Spleen (tissue), 11 donors: Measurements from ENCODE around the gene HHAT. TPM values are rescaled to one million over a fixed set of nuclear protein-coding genes. Genes with fewer than 3 reads are reported as not detected.

ENCODE experiments used
- DNase-seq: peaks from one replicate; pipeline ENCODE4 v3.0.0-alpha.2; 2020
- H3K27ac ChIP-seq, 8 donors: fragments of 200-600 bp; sonication (generic) in 7 of 8; 1 replicate in 4 of 8; 2 replicates in 4 of 8; pipeline versions ENCODE4 v1.5.0 to v1.8.0; 2016 to 2021; ENCODE audit warnings: inconsistent platforms in 4 of 8, mild to moderate bottlenecking in 4 of 8, moderate library complexity in 1 of 8
- H3K27me3 ChIP-seq, 7 donors: fragments of 200-600 bp; sonication (generic) in 6 of 7; replicated peaks in 1 of 7; 1 replicate in 4 of 7; 2 replicates in 3 of 7; pipeline versions ENCODE4 v1.5.0 to v1.8.0; 2016 to 2021; ENCODE audit warnings: inconsistent platforms in 3 of 7, mild to moderate bottlenecking in 1 of 7
- H3K36me3 ChIP-seq, 6 donors: fragments of 200-600 bp; sonication (generic) in 5 of 6; 1 replicate in 4 of 6; 2 replicates in 2 of 6; pipeline versions ENCODE4 v1.5.0 to v1.8.0; 2016 to 2021; ENCODE audit warnings: inconsistent platforms in 2 of 6
- H3K4me1 ChIP-seq, 6 donors: fragments of 200-600 bp; sonication (generic) in 5 of 6; 1 replicate in 3 of 6; 2 replicates in 3 of 6; pipeline versions ENCODE4 v1.5.0 to v1.8.0; 2016 to 2021; ENCODE audit warnings: inconsistent platforms in 3 of 6
- H3K4me3 ChIP-seq, 8 donors: fragments of 200-600 bp; sonication (generic) in 7 of 8; 1 replicate in 4 of 8; 2 replicates in 4 of 8; pipeline versions ENCODE4 v1.5.0 to v1.8.0; 2016 to 2021; ENCODE audit warnings: inconsistent platforms in 4 of 8, mild to moderate bottlenecking in 4 of 8, moderate library complexity in 2 of 8
- H3K9me3 ChIP-seq, 8 donors: fragments of 200-600 bp; sonication (generic) in 7 of 8; 1 replicate in 4 of 8; 2 replicates in 4 of 8; pipeline versions ENCODE4 v1.5.0 to v1.8.0; 2016 to 2021; ENCODE audit warnings: inconsistent platforms in 4 of 8
- POLR2A ChIP-seq, 3 donors: fragments of 450-650 bp; IDR thresholded peaks; one replicate each; pipeline ENCODE4 v1.5.1; 2017; ENCODE audit warnings: antibody characterized with exemption in 3 of 3, mild to moderate bottlenecking in 1 of 3
- POLR2AphosphoS5 ChIP-seq, 3 donors: sonication (generic); formaldehyde crosslinking; IDR thresholded peaks; one replicate each; pipeline ENCODE4 v1.5.1; 2017; ENCODE audit warnings: antibody characterized with exemption in 3 of 3
- WGBS, 5 donors: extraction: QIAGEN DNeasy Blood & Tissue Kit in 3 of 5; methylation state at CpG; one replicate each; pipeline versions ENCODE4 v1.1.5 to v1.1.7; 2013 to 2018; 5-methylcytosine and 5-hydroxymethylcytosine counted together
- intact Hi-C: fragments of 100-400 bp; cut with DNase I; formaldehyde crosslinking; loops from one replicate; pipeline ENCODE4 v1.15.0; 2023; ENCODE audit warnings: low total_unique reads
- polyA plus RNA-seq, 3 donors: library from polyadenylated mRNA; stranded (reverse); fragments of 200-250 nt; gene quantifications; one replicate each; pipeline ENCODE4 v1.2.1, GENCODE V29; 2013
- total RNA-seq, 7 donors: library from RNA; depleted of rRNA in 3 of 7; stranded (reverse); fragments of >200 nt in 3 of 7; fragmentation: NEBNext Ultra II Directional in 4 of 7; extraction: Animal tissue kit (Norgen Biotek cat#: 25700) in 4 of 7; gene quantifications; one replicate each; pipeline versions ENCODE4 v1.1.0 to v1.2.1, GENCODE V29; 2016 to 2021
- TF ChIP-seq, protein P1 (sequence below), 11 experiments: fragments of 200-600 bp in 7 of 11; fragments of 450-650 bp in 4 of 11; sonication (generic) in 4 of 11; IDR thresholded peaks in 8 of 11; conservative IDR thresholded peaks in 3 of 11; 1 replicate in 7 of 11; 2 replicates in 4 of 11; pipeline versions ENCODE4 v1.4.0 to v1.8.0; 2016 to 2021; ENCODE audit warnings: antibody characterized with exemption in 11 of 11, inconsistent platforms in 4 of 11, mild to moderate bottlenecking in 1 of 11
- donor health status: healthy with polysubstance abuse.
- donor health status: DM: no; HTN: no; CAD: no; lungs with moderate emphysema.
- donor health status: DM: no; HTN: no; CAD: no.
- donor health status: Bipolar disorder and iron deficiency.
- donor health status: healthy.
- donor health status: DM: no; HTN: no; CAD: no.
- donor health status: DM: yes; HTN: yes; CAD: no.

The HHAT gene
- total and polyA plus RNA-seq, 10 donors = 1.3 to 8.8 (median 4.7) TPM

DNA sequence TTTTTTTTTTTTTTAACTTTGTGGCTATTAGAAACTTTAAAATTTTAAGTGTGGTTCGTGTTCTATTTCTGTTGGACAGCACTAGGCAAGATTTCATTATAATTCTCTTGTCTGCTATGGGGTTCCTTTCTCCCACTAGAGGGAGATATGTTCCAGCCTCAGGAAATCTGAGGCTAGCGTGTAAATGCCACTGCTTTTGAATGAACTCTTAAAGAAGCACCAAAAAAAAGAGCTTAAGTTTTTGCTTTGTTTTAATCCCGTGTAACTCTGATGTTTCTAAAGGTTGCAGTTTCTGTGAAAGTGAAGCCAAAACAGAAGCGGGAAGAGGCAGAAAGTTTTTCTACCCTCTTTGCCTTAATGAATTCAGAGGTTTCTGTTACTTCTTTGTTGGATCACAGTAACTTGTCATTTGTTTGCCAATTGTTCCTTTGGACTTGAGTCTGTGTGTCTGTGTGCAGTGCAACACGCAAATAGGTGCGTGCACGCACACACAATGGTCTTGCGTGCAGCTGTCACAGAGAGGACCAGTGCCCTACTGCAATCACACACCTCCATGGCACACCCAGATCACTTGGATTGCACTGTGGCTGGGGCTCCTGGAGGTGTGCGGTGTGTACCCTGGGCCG, 32.3 kb downstream of the HHAT start:
- H3K4me1 ChIP-seq = no peaks in the 10 kb centered on the region
- no peaks in the 10 kb centered on the region for H3K27me3 ChIP-seq
- DNase-seq = no peak
- 61 to 66% (median 65%) methylated on average over 10 of the region's 10 CpGs for WGBS, 5 donors
- no peak overlapping the region for H3K4me3 ChIP-seq
- TF ChIP-seq POLR2A (IDR thresholded peaks at IDR 0.05) (no peak), POLR2AphosphoS5 (IDR thresholded peaks at IDR 0.05) (no peak)
- TF ChIP-seq, protein P1, sequence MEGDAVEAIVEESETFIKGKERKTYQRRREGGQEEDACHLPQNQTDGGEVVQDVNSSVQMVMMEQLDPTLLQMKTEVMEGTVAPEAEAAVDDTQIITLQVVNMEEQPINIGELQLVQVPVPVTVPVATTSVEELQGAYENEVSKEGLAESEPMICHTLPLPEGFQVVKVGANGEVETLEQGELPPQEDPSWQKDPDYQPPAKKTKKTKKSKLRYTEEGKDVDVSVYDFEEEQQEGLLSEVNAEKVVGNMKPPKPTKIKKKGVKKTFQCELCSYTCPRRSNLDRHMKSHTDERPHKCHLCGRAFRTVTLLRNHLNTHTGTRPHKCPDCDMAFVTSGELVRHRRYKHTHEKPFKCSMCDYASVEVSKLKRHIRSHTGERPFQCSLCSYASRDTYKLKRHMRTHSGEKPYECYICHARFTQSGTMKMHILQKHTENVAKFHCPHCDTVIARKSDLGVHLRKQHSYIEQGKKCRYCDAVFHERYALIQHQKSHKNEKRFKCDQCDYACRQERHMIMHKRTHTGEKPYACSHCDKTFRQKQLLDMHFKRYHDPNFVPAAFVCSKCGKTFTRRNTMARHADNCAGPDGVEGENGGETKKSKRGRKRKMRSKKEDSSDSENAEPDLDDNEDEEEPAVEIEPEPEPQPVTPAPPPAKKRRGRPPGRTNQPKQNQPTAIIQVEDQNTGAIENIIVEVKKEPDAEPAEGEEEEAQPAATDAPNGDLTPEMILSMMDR (IDR thresholded peaks at IDR 0.05 in 8 of 11, conservative IDR thresholded peaks at IDR 0.05 in 3 of 11) = peak in 7 of 11 experiments; percentile 20 to 59 (median 52)
- H3K27ac ChIP-seq = no peak overlapping the region
- H3K36me3 ChIP-seq = peaks cover 0 to 9% (median 0%) of the 10 kb centered on the region in 6 donors
- no peaks in the 10 kb centered on the region for H3K9me3 ChIP-seq
- intact Hi-C loops = no loop called here

DNA sequence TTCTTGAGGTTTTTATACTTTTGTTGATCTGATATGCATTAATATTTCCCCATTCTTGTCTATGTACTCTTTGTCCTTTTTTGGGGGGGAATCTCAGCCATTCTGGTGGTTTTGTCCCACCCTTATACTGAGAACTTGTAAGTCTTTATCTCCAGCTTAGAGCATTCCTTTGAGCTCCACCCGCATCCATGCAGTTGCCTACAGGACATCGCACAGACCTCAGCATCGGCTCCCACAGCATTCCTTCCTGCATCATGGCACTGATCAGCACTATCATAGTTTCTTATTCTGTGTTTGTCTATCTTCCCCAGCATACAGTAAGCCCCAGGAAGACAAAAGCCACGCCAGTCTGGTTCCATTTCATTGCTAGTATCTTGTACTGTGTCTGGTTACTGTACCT, 33.0 kb downstream of the HHAT start:
- Histone ChIP-seq H3K27me3 (no peaks in the 10 kb centered on the region), H3K4me1 (no peaks in the 10 kb centered on the region), H3K36me3 (peaks cover 0 to 9% (median 0%) of the 10 kb centered on the region in 6 donors), H3K9me3 (no peaks in the 10 kb centered on the region), H3K4me3 (no peak overlapping the region), H3K27ac (no peak overlapping the region)
- DNase-seq = no peak
- intact Hi-C loops = no loop called here
- TF ChIP-seq, protein P1 (IDR thresholded peaks at IDR 0.05 in 8 of 11, conservative IDR thresholded peaks at IDR 0.05 in 3 of 11) = no peak
- no peak for TF ChIP-seq POLR2AphosphoS5 (IDR thresholded peaks at IDR 0.05)
- TF ChIP-seq POLR2A (IDR thresholded peaks at IDR 0.05) = no peak
- WGBS, 5 donors = 89 to 95% (median 93%) methylated on average over 4 of the region's 4 CpGs

- TF ChIP-seq, protein P1 (IDR thresholded peaks at IDR 0.05 in 8 of 11, conservative IDR thresholded peaks at IDR 0.05 in 3 of 11) = no peak
- peak in 1 of 3 donors; percentile 6 for TF ChIP-seq POLR2AphosphoS5 (IDR thresholded peaks at IDR 0.05)
- peaks cover 0 to 9% (median 0%) of the 10 kb centered on the region in 6 donors for H3K36me3 ChIP-seq
- WGBS, 5 donors = 74 to 89% (median 81%) methylated on average over 4 of the region's 4 CpGs
- no peak for DNase-seq
- no peaks in the 10 kb centered on the region for H3K9me3 ChIP-seq
- H3K27ac ChIP-seq = no peak overlapping the region
- H3K4me1 ChIP-seq = no peaks in the 10 kb centered on the region
- intact Hi-C loops = no loop called here
- no peaks in the 10 kb centered on the region for H3K27me3 ChIP-seq
- no peak overlapping the region for H3K4me3 ChIP-seq
Measured at GRCh38 chr1:210362526-210362925, 33.8 kb downstream of the HHAT start.

- H3K27ac ChIP-seq = no peak overlapping the region
- DNase-seq = no peak
- H3K4me1 ChIP-seq = no peaks in the 10 kb centered on the region
- peaks cover 0 to 9% (median 0%) of the 10 kb centered on the region in 6 donors for H3K36me3 ChIP-seq
- intact Hi-C loops = no loop called here
- no peak for TF ChIP-seq POLR2A (IDR thresholded peaks at IDR 0.05)
- TF ChIP-seq, protein P1 (IDR thresholded peaks at IDR 0.05 in 8 of 11, conservative IDR thresholded peaks at IDR 0.05 in 3 of 11) = no peak
- no peak for TF ChIP-seq POLR2AphosphoS5 (IDR thresholded peaks at IDR 0.05)
- 84 to 92% (median 90%) methylated on average over 6 of the region's 6 CpGs for WGBS, 5 donors
- no peak overlapping the region for H3K4me3 ChIP-seq
- H3K27me3 ChIP-seq = no peaks in the 10 kb centered on the region
- no peaks in the 10 kb centered on the region for H3K9me3 ChIP-seq
Measured at GRCh38 chr1:210363119-210363518, 34.4 kb downstream of the HHAT start.
